ENCODE data around the gene TFF3.

Gene TFF3

GRCh38 chr21:42271065-42271464 lies 44.1 kb downstream of the TFF3 start:
- Histone ChIP-seq H3K27me3 (ENCODE audit: insufficient read depth, insufficient read length) (no peaks in the 10 kb centered on the region), H3K36me3 (ENCODE audit: insufficient read depth, insufficient read length, low read length) (no peaks in the 10 kb centered on the region), H3K4me3 (ENCODE audit: insufficient read length, low read depth) (no peak overlapping the region), H3K9me3 (ENCODE audit: insufficient read depth, low read length) (no peaks in the 10 kb centered on the region), H3K9ac (ENCODE audit: insufficient read length, low read depth) (no peak overlapping the region), H3K4me1 (ENCODE audit: insufficient read depth, insufficient read length) (peaks cover 19% of the 10 kb centered on the region)
- no peak for TF ChIP-seq ZNF274 (IDR thresholded peaks at IDR 0.05; ENCODE audit: low read depth, low read length)
- no peak for TF ChIP-seq YY1 (IDR thresholded peaks at IDR 0.05; ENCODE audit: insufficient read depth, insufficient read length)
- DNase-seq (ENCODE audit: low read depth, low spot score): no peak

GRCh38 chr21:42269386-42269785 lies 45.8 kb downstream of the TFF3 start:
- no peak for DNase-seq (ENCODE audit: low read depth, low spot score)
- H3K4me1 ChIP-seq (ENCODE audit: insufficient read depth, insufficient read length): peaks cover 22% of the 10 kb centered on the region

GRCh38 chr21:42266971-42267556 lies 48.1 kb downstream of the TFF3 start:
- DNase-seq (ENCODE audit: low read depth, low spot score): no peak
- H3K9ac ChIP-seq (ENCODE audit: insufficient read length, low read depth): no peak overlapping the region

More at GRCh38 chr21:42269386-42269785, 45.8 kb downstream of the TFF3 start:
- peaks cover 5% of the 10 kb centered on the region for H3K27me3 ChIP-seq (ENCODE audit: insufficient read depth, insufficient read length)
- no peaks in the 10 kb centered on the region for H3K9me3 ChIP-seq (ENCODE audit: insufficient read depth, low read length)
- no peaks in the 10 kb centered on the region for H3K36me3 ChIP-seq (ENCODE audit: insufficient read depth, insufficient read length, low read length)
- TF ChIP-seq SUZ12 (IDR thresholded peaks at IDR 0.05; ENCODE audit: extremely low read depth, insufficient read depth, insufficient read length) (no peak), ZNF274 (IDR thresholded peaks at IDR 0.05; ENCODE audit: low read depth, low read length) (no peak), YY1 (IDR thresholded peaks at IDR 0.05; ENCODE audit: insufficient read depth, insufficient read length) (no peak)
- no peak overlapping the region for H3K4me3 ChIP-seq (ENCODE audit: insufficient read length, low read depth)
- peak overlapping the region; percentile 45 for H3K9ac ChIP-seq (ENCODE audit: insufficient read length, low read depth)

GRCh38 chr21:42265231-42265812 lies 49.9 kb downstream of the TFF3 start:
- no peak for DNase-seq (ENCODE audit: low read depth, low spot score)
- Histone ChIP-seq H3K9ac (ENCODE audit: insufficient read length, low read depth) (no peak overlapping the region), H3K4me1 (ENCODE audit: insufficient read depth, insufficient read length) (peaks cover 39% of the 10 kb centered on the region), H3K36me3 (ENCODE audit: insufficient read depth, insufficient read length, low read length) (no peaks in the 10 kb centered on the region), H3K4me3 (ENCODE audit: insufficient read length, low read depth) (no peak overlapping the region), H3K27me3 (ENCODE audit: insufficient read depth, insufficient read length) (peaks cover 14% of the 10 kb centered on the region), H3K9me3 (ENCODE audit: insufficient read depth, low read length) (no peaks in the 10 kb centered on the region)
- no peak for TF ChIP-seq ZNF274 (IDR thresholded peaks at IDR 0.05; ENCODE audit: low read depth, low read length)
- TF ChIP-seq SUZ12 (IDR thresholded peaks at IDR 0.05; ENCODE audit: extremely low read depth, insufficient read depth, insufficient read length): no peak
- no peak for TF ChIP-seq YY1 (IDR thresholded peaks at IDR 0.05; ENCODE audit: insufficient read depth, insufficient read length)

More at GRCh38 chr21:42266971-42267556, 48.1 kb downstream of the TFF3 start:
- TF ChIP-seq SUZ12 (IDR thresholded peaks at IDR 0.05; ENCODE audit: extremely low read depth, insufficient read depth, insufficient read length) (no peak), ZNF274 (IDR thresholded peaks at IDR 0.05; ENCODE audit: low read depth, low read length) (no peak), YY1 (IDR thresholded peaks at IDR 0.05; ENCODE audit: insufficient read depth, insufficient read length) (no peak)
- Histone ChIP-seq H3K4me3 (ENCODE audit: insufficient read length, low read depth) (no peak overlapping the region), H3K9me3 (ENCODE audit: insufficient read depth, low read length) (no peaks in the 10 kb centered on the region), H3K36me3 (ENCODE audit: insufficient read depth, insufficient read length, low read length) (no peaks in the 10 kb centered on the region), H3K4me1 (ENCODE audit: insufficient read depth, insufficient read length) (peaks cover 28% of the 10 kb centered on the region), H3K27me3 (ENCODE audit: insufficient read depth, insufficient read length) (peaks cover 14% of the 10 kb centered on the region)

GRCh38 chr21:42264245-42265195 lies 50.7 kb downstream of the TFF3 start:
- no peaks in the 10 kb centered on the region for H3K36me3 ChIP-seq (ENCODE audit: insufficient read depth, insufficient read length, low read length)
- H3K27me3 ChIP-seq (ENCODE audit: insufficient read depth, insufficient read length): peaks cover 14% of the 10 kb centered on the region
- peaks cover 44% of the 10 kb centered on the region for H3K4me1 ChIP-seq (ENCODE audit: insufficient read depth, insufficient read length)
- no peak for TF ChIP-seq YY1 (IDR thresholded peaks at IDR 0.05; ENCODE audit: insufficient read depth, insufficient read length)
- no peak for TF ChIP-seq ZNF274 (IDR thresholded peaks at IDR 0.05; ENCODE audit: low read depth, low read length)
- no peak for TF ChIP-seq SUZ12 (IDR thresholded peaks at IDR 0.05; ENCODE audit: extremely low read depth, insufficient read depth, insufficient read length)
- H3K9ac ChIP-seq (ENCODE audit: insufficient read length, low read depth): no peak overlapping the region
- H3K4me3 ChIP-seq (ENCODE audit: insufficient read length, low read depth): no peak overlapping the region
- DNase-seq (ENCODE audit: low read depth, low spot score): no peak
- H3K9me3 ChIP-seq (ENCODE audit: insufficient read depth, low read length): no peaks in the 10 kb centered on the region

- TF ChIP-seq ZNF274 (IDR thresholded peaks at IDR 0.05; ENCODE audit: low read depth, low read length) (no peak), SUZ12 (IDR thresholded peaks at IDR 0.05; ENCODE audit: extremely low read depth, insufficient read depth, insufficient read length) (no peak), YY1 (IDR thresholded peaks at IDR 0.05; ENCODE audit: insufficient read depth, insufficient read length) (no peak)
- Histone ChIP-seq H3K4me3 (ENCODE audit: insufficient read length, low read depth) (no peak overlapping the region), H3K4me1 (ENCODE audit: insufficient read depth, insufficient read length) (peaks cover 43% of the 10 kb centered on the region), H3K36me3 (ENCODE audit: insufficient read depth, insufficient read length, low read length) (no peaks in the 10 kb centered on the region), H3K9ac (ENCODE audit: insufficient read length, low read depth) (no peak overlapping the region), H3K27me3 (ENCODE audit: insufficient read depth, insufficient read length) (peaks cover 14% of the 10 kb centered on the region), H3K9me3 (ENCODE audit: insufficient read depth, low read length) (no peaks in the 10 kb centered on the region)
- no peak for DNase-seq (ENCODE audit: low read depth, low spot score)
These were observed 51.5 kb downstream of the TFF3 start for GRCh38 chr21:42263591-42264131.

Data from NT2/D1 (cell line).